Neural crest cell (in vitro differentiated cells): ENCODE data around the gene PCNX4. TPM values are rescaled to one million over a fixed set of nuclear protein-coding genes. Genes with fewer than 3 reads are reported as not detected.

Source experiments
- DNase-seq: peaks from one replicate; pipeline ENCODE4 v3.0.0; 2021; ENCODE audit warnings: low read depth, mixed read lengths, low spot score
- H3K27ac Mint-ChIP-seq: one replicate; pipeline ENCODE4 v1.8.0; 2021; ENCODE audit warnings: mild to moderate bottlenecking, mixed read lengths; ENCODE audit not compliant: unreplicated experiment
- H3K27me3 Mint-ChIP-seq: 2 replicates; pipeline ENCODE4 v1.8.0; 2021; ENCODE audit warnings: low read depth, mild to moderate bottlenecking, mixed read lengths
- H3K36me3 Mint-ChIP-seq: 2 replicates; pipeline ENCODE4 v1.8.0; 2021; ENCODE audit warnings: low read depth, mild to moderate bottlenecking, mixed read lengths
- H3K4me1 Mint-ChIP-seq: 2 replicates; pipeline ENCODE4 v1.8.0; 2021; ENCODE audit warnings: mixed read lengths
- H3K4me3 Mint-ChIP-seq: one replicate; pipeline ENCODE4 v1.8.0; 2021; ENCODE audit warnings: mild to moderate bottlenecking, mixed read lengths
- H3K9me3 Mint-ChIP-seq: 2 replicates; pipeline ENCODE4 v1.8.0; 2021; ENCODE audit warnings: mixed read lengths
- total RNA-seq: library from RNA; stranded (reverse); gene quantifications from 2 replicates; pipeline ENCODE4 v1.2.1, GENCODE V29; 2021
- TF ChIP-seq, protein P1 (sequence below): fragments of 200-600 bp; sonication (generic); conservative IDR thresholded peaks from 2 replicates; pipeline ENCODE4 v1.5.0; 2021; ENCODE audit warnings: antibody characterized with exemption, mild to moderate bottlenecking

PCNX4 gene
- total RNA-seq, 1 donor from 2014 or later, result 84.6 TPM

DNA sequence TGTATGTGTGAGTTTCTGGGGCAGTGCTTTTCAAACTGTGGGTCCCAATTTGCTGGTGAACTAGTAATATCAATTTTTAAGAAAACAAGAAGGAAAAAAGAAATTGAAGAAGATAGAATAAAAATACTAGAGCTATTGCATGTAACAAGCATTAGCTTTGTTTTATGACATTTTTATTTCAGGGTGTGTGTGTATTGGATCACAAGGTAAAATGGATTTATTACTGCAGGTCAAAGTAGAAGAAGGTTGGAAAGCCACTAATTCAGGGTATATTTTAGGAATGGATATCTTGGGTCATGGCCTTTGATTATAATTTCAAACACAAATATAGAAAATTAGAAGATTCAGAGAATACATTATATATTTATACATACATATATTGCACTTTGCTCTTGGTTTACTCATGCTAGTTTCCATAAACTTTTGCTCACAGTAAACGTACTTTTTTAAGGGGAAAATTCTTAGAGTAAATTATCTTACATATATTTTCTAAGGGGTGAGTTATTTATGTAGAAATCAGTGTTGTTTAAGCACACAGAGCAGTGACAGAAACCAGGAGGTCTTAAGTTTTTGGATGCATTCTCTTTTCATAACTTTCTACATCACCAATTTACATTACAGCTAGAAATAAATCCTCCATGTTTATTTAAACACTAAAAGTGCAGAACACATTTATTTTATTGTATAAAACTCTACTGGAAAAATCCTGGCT, 122.8 kb downstream of the PCNX4 start:
- no peaks in the 10 kb centered on the region for H3K36me3 Mint-ChIP-seq
- no peak overlapping the region for H3K27ac Mint-ChIP-seq
- H3K27me3 Mint-ChIP-seq, result no peaks in the 10 kb centered on the region
- TF ChIP-seq, protein P1, sequence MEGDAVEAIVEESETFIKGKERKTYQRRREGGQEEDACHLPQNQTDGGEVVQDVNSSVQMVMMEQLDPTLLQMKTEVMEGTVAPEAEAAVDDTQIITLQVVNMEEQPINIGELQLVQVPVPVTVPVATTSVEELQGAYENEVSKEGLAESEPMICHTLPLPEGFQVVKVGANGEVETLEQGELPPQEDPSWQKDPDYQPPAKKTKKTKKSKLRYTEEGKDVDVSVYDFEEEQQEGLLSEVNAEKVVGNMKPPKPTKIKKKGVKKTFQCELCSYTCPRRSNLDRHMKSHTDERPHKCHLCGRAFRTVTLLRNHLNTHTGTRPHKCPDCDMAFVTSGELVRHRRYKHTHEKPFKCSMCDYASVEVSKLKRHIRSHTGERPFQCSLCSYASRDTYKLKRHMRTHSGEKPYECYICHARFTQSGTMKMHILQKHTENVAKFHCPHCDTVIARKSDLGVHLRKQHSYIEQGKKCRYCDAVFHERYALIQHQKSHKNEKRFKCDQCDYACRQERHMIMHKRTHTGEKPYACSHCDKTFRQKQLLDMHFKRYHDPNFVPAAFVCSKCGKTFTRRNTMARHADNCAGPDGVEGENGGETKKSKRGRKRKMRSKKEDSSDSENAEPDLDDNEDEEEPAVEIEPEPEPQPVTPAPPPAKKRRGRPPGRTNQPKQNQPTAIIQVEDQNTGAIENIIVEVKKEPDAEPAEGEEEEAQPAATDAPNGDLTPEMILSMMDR, result no peak
- peaks cover 5% of the 10 kb centered on the region for H3K4me1 Mint-ChIP-seq
- no peak overlapping the region for H3K4me3 Mint-ChIP-seq
- DNase-seq, result no peak
- no peaks in the 10 kb centered on the region for H3K9me3 Mint-ChIP-seq

- no peak overlapping the region for H3K4me3 Mint-ChIP-seq
- peaks cover 5% of the 10 kb centered on the region for H3K4me1 Mint-ChIP-seq
- DNase-seq, result no peak
- H3K27ac Mint-ChIP-seq, result no peak overlapping the region
- TF ChIP-seq, protein P1, result no peak
- H3K9me3 Mint-ChIP-seq, result no peaks in the 10 kb centered on the region
- H3K27me3 Mint-ChIP-seq, result no peaks in the 10 kb centered on the region
- H3K36me3 Mint-ChIP-seq, result no peaks in the 10 kb centered on the region
Measured at GRCh38 chr14:60215127-60215444, 123.4 kb downstream of the PCNX4 start.

- DNase-seq, result no peak
- H3K4me1 Mint-ChIP-seq, result peaks cover 5% of the 10 kb centered on the region
- H3K27me3 Mint-ChIP-seq, result no peaks in the 10 kb centered on the region
- H3K36me3 Mint-ChIP-seq, result no peaks in the 10 kb centered on the region
- H3K27ac Mint-ChIP-seq, result no peak overlapping the region
- TF ChIP-seq, protein P1, result no peak
- no peaks in the 10 kb centered on the region for H3K9me3 Mint-ChIP-seq
- no peak overlapping the region for H3K4me3 Mint-ChIP-seq
Measured at GRCh38 chr14:60215520-60216420, 124.0 kb downstream of the PCNX4 start.

DNA sequence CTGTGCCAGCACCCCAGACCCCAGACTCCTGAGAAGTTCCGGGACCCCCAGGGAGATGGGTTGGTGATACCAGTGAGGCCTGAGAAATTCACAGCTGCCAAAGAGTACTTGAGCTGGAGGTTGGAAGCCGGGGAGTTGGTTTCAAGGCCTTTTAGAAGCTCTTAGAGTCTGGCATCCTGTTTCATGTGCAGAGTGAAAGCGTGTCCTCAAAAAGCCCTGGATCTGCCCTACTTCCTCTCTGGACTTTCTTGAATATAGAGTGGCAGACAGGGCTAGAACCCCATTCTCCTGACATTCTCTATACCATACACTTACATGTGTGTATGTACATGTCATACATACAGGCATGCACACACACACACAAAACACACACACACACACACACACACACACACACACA, 126.0 kb downstream of the PCNX4 start:
- Mint-ChIP-seq H3K27ac (no peak overlapping the region), H3K4me1 (no peaks in the 10 kb centered on the region), H3K9me3 (no peaks in the 10 kb centered on the region), H3K4me3 (no peak overlapping the region), H3K36me3 (no peaks in the 10 kb centered on the region), H3K27me3 (no peaks in the 10 kb centered on the region)
- no peak for DNase-seq
- TF ChIP-seq, protein P1, result no peak

Other genes with a start within 250 kb of the PCNX4 start
- gene RTN1, start 221.1 kb upstream of the PCNX4 start, total RNA-seq, result 14.9 and 18.0 TPM in 2 replicates
- 1.0 and 1.8 TPM in 2 replicates for gene LRRC9, start 171.8 kb upstream of the PCNX4 start, total RNA-seq
- 38.9 and 41.7 TPM in 2 replicates for gene DHRS7, start 73.5 kb downstream of the PCNX4 start, total RNA-seq
- 30.9 and 35.5 TPM in 2 replicates for gene PPM1A, start 157.3 kb downstream of the PCNX4 start, total RNA-seq